ENCODE data around the gene RASL10B. TPM values are rescaled to one million over a fixed set of nuclear protein-coding genes. Genes with fewer than 3 reads are reported as not detected.

Gene RASL10B
- total RNA-seq, 2 donors from 2014 or later, result 39.2 to 61.9 TPM

DNA sequence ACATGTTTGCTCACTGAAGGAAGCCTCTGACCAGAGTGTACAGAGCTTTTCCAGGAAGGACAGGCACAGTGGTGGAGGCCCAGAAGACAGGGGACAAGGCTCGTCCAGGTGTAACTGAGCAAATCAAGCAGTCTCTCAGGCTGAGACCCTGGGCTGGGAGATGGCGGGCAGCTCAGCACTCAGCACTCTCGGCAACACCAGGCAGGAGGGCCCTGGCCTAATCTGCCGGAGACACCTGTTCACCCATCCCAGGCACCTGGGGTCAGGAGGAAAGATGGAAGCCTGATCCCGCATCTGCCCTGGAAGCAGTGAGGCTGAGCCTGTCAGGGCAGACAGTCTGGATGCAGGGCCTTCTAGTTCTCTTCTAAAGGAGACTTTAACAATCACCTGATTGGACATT is 4.8 kb downstream of the RASL10B start:
- no peaks in the 10 kb centered on the region for H3K9me3 ChIP-seq
- no peak overlapping the region for H3K4me3 ChIP-seq
- peaks cover 0 to 7% of the 10 kb centered on the region in 2 donors for H3K4me1 ChIP-seq
- H3K36me3 ChIP-seq, result no peaks in the 10 kb centered on the region
- no peaks in the 10 kb centered on the region for H3K27me3 ChIP-seq
- DNase-seq (ENCODE audit: low spot score), result no peak
- no peak overlapping the region for H3K27ac ChIP-seq
- TF ChIP-seq, protein P1, sequence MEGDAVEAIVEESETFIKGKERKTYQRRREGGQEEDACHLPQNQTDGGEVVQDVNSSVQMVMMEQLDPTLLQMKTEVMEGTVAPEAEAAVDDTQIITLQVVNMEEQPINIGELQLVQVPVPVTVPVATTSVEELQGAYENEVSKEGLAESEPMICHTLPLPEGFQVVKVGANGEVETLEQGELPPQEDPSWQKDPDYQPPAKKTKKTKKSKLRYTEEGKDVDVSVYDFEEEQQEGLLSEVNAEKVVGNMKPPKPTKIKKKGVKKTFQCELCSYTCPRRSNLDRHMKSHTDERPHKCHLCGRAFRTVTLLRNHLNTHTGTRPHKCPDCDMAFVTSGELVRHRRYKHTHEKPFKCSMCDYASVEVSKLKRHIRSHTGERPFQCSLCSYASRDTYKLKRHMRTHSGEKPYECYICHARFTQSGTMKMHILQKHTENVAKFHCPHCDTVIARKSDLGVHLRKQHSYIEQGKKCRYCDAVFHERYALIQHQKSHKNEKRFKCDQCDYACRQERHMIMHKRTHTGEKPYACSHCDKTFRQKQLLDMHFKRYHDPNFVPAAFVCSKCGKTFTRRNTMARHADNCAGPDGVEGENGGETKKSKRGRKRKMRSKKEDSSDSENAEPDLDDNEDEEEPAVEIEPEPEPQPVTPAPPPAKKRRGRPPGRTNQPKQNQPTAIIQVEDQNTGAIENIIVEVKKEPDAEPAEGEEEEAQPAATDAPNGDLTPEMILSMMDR (IDR thresholded peaks at IDR 0.05), result no peak

DNA sequence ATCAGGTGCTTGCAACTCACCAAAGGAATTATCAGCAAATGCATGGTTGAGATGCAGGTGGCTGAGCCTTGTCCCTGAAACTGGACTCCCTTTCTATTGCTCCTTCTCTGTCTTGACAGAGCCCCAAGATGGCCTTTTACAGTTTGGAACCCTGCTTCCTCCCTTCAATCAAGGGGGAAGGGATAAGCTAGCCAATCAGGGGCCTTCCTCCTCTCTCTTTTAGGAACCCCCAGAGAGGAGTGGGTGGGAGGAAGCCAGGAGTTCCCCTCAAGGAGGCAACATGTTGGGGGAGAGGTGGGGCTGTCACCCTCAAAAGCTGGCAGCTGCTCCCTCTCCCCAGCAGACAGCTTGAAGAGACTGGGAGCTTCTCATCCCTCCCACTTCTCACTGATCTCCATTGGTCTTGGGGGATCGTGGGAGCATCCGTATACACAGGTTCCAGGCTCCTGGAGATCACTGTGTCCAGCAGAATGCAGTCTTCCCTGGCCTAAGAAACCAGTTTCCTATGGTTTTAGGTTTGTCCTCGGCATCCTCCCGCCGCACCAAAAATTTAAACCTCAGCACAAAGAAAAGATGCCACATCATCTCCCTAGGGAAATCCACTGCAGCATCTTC is 7.2 kb downstream of the RASL10B start:
- TF ChIP-seq, protein P1 (IDR thresholded peaks at IDR 0.05), result no peak
- no peak overlapping the region for H3K27ac ChIP-seq
- H3K4me1 ChIP-seq, result peaks cover 0 to 11% of the 10 kb centered on the region in 2 donors
- no peaks in the 10 kb centered on the region for H3K36me3 ChIP-seq
- no peaks in the 10 kb centered on the region for H3K9me3 ChIP-seq
- H3K27me3 ChIP-seq, result no peaks in the 10 kb centered on the region
- no peak overlapping the region for H3K4me3 ChIP-seq
- DNase-seq (ENCODE audit: low spot score), result no peak

DNA sequence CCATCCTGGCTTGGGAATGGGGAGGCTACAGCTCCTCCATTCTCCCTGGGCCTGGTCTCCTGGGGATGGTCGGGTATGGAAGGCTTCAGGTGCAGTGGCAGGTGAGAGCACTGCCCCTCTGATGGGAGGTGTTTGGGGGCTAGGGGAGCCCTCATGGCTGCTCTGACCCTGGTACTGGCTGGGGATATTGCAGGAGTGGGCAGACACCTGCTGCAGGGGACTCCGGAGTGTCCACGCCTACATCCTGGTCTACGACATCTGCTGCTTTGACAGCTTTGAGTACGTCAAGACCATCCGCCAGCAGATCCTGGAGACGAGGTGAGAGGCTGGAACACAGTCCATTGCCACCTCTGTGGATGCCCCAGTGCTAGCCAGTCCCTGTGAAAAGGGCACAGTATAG is 8.8 kb downstream of the RASL10B start:
- DNase-seq (ENCODE audit: low spot score), result no peak
- Histone ChIP-seq H3K4me1 (peaks cover 0 to 11% of the 10 kb centered on the region in 2 donors), H3K9me3 (no peaks in the 10 kb centered on the region), H3K27ac (no peak overlapping the region), H3K36me3 (no peaks in the 10 kb centered on the region), H3K27me3 (no peaks in the 10 kb centered on the region), H3K4me3 (no peak overlapping the region)
- TF ChIP-seq, protein P1 (IDR thresholded peaks at IDR 0.05), result no peak

DNA sequence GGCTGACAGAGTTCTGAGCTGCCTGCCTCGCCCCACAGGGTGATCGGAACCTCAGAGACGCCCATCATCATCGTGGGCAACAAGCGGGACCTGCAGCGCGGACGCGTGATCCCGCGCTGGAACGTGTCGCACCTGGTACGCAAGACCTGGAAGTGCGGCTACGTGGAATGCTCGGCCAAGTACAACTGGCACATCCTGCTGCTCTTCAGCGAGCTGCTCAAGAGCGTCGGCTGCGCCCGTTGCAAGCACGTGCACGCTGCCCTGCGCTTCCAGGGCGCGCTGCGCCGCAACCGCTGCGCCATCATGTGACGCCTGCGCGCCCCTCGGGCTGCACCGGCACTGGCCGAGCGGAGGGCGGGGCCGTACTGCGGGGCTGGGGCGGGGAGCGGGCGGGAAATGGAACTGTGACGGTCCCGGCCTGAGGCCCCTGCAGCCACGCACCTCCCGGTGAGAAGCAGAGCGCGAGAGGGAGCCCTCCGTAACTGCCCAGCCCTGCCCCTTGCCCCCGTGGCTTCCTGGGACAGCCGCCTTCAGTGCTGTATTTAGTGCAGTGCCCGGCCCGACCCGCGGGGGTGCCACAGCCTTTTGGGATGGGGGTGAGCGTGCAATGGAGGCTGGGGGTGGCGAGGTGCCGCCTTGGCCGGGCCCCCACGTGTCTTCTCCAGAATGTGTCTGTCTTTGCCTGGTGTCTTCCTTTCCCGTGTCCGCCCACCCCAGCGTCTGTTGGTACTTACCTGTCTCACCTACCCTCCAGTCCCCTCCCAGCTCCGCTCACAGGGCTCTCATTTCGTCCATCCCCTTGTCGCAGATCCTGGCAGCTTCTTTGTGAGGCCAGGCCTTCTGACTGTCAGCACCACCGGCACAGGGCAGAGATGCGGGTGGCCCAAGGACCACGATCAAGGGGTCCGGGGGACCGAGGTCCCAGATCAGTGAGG is 9.8 kb downstream of the RASL10B start:
- H3K4me1 ChIP-seq, result peaks cover 0 to 11% of the 10 kb centered on the region in 2 donors
- DNase-seq (ENCODE audit: low spot score), result no peak
- peak overlapping the region in 1 of 2 donors; percentile 23 for H3K4me3 ChIP-seq
- no peaks in the 10 kb centered on the region for H3K9me3 ChIP-seq
- no peaks in the 10 kb centered on the region for H3K27me3 ChIP-seq
- H3K36me3 ChIP-seq, result no peaks in the 10 kb centered on the region
- no peak overlapping the region for H3K27ac ChIP-seq
- TF ChIP-seq, protein P1 (IDR thresholded peaks at IDR 0.05), result no peak

DNA sequence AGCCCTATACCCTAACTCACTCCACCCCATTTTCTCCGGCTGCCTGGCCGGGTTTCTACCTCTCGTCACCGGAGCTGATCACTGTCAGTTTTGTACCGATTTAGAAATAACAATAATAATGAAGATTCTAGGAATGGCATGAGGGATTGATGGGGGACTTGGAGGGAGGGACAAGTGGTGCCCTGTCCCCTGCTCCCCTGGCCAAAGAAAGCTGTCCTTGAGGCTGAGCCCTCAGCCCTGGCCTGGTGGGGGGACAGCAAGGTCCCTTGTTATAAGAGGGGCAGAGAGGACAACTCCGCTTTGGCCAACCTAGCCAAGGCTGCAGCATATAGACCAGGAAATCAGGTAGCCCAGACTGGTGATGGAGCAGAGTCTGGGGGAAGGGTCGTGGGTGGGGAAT is 11.1 kb downstream of the RASL10B start:
- Histone ChIP-seq H3K27ac (no peak overlapping the region), H3K9me3 (no peaks in the 10 kb centered on the region), H3K4me1 (peaks cover 0 to 15% of the 10 kb centered on the region in 2 donors), H3K27me3 (no peaks in the 10 kb centered on the region), H3K4me3 (no peak overlapping the region), H3K36me3 (no peaks in the 10 kb centered on the region)
- no peak for DNase-seq (ENCODE audit: low spot score)
- TF ChIP-seq, protein P1 (IDR thresholded peaks at IDR 0.05), result no peak

All from right atrium auricular region (tissue), 2 donors.